ENCODE measurements around the gene SGPP2. TPM values are rescaled to one million over a fixed set of nuclear protein-coding genes. Genes with fewer than 3 reads are reported as not detected.
"Not testable (repeated sequence)": the region's sequence is repeated elsewhere in the genome, so short reads cannot be mapped to it uniquely, and the experiment has no call there.

Gene SGPP2
- total and polyA plus RNA-seq, 2 donors, result 4.4 to 5.4 TPM

GRCh38 chr2:222572751-222573174, 148.4 kb downstream of the SGPP2 start:
- H3K27me3 ChIP-seq (ENCODE audit: control insufficient read depth in 2 of 2, insufficient read depth in 1 of 2, low read length in 1 of 2), result no peaks in the 10 kb centered on the region
- H3K36me3 ChIP-seq (ENCODE audit: control insufficient read depth in 2 of 2, insufficient read depth in 2 of 2, low read length in 1 of 2), result peaks cover 9 to 21% of the 10 kb centered on the region in 2 donors
- no peak overlapping the region for H3K4me3 ChIP-seq (ENCODE audit: low read length in 2 of 2)
- WGBS, result 95% methylated on average over 1 of the region's 1 CpG
- DNase-seq (ENCODE audit: low read depth in 6 of 9, low spot score in 9 of 9), result no peak
- H3K4me1 ChIP-seq (ENCODE audit: control insufficient read depth in 2 of 2, insufficient read depth in 2 of 2, low read length in 2 of 2), result peaks cover 0 to 4% of the 10 kb centered on the region in 2 donors
- H3K27ac ChIP-seq (ENCODE audit: low read depth in 1 of 2, low read length in 1 of 2), result peak overlapping the region in 1 of 2 donors; percentile 62
- H3K9me3 ChIP-seq (ENCODE audit: control insufficient read depth in 2 of 2, insufficient read depth in 1 of 2, low read length in 1 of 2), result no peaks in the 10 kb centered on the region

GRCh38 chr2:222575618-222576017, 151.3 kb downstream of the SGPP2 start:
- no peak overlapping the region for H3K4me3 ChIP-seq (ENCODE audit: low read length in 2 of 2)
- 95% methylated on average over 2 of the region's 2 CpGs for WGBS

GRCh38 chr2:222576171-222577081, 152.1 kb downstream of the SGPP2 start:
- no peak overlapping the region for H3K27ac ChIP-seq (ENCODE audit: low read depth in 1 of 2, low read length in 1 of 2)
- H3K4me3 ChIP-seq (ENCODE audit: low read length in 2 of 2), result no peak overlapping the region
- DNase-seq (ENCODE audit: low read depth in 6 of 9, low spot score in 9 of 9), result no peak
- H3K27me3 ChIP-seq (ENCODE audit: control insufficient read depth in 2 of 2, insufficient read depth in 1 of 2, low read length in 1 of 2), result no peaks in the 10 kb centered on the region
- WGBS, result 97% methylated on average over 7 of the region's 7 CpGs
- no peaks in the 10 kb centered on the region for H3K9me3 ChIP-seq (ENCODE audit: control insufficient read depth in 2 of 2, insufficient read depth in 1 of 2, low read length in 1 of 2)
- peaks cover 0 to 4% of the 10 kb centered on the region in 2 donors for H3K4me1 ChIP-seq (ENCODE audit: control insufficient read depth in 2 of 2, insufficient read depth in 2 of 2, low read length in 2 of 2)
- peaks cover 7 to 14% of the 10 kb centered on the region in 2 donors for H3K36me3 ChIP-seq (ENCODE audit: control insufficient read depth in 2 of 2, insufficient read depth in 2 of 2, low read length in 1 of 2)

More at GRCh38 chr2:222575618-222576017, 151.3 kb downstream of the SGPP2 start:
- no peaks in the 10 kb centered on the region for H3K9me3 ChIP-seq (ENCODE audit: control insufficient read depth in 2 of 2, insufficient read depth in 1 of 2, low read length in 1 of 2)
- peaks cover 0 to 4% of the 10 kb centered on the region in 2 donors for H3K4me1 ChIP-seq (ENCODE audit: control insufficient read depth in 2 of 2, insufficient read depth in 2 of 2, low read length in 2 of 2)
- peaks cover 9 to 15% of the 10 kb centered on the region in 2 donors for H3K36me3 ChIP-seq (ENCODE audit: control insufficient read depth in 2 of 2, insufficient read depth in 2 of 2, low read length in 1 of 2)
- DNase-seq (ENCODE audit: low read depth in 6 of 9, low spot score in 9 of 9), result no peak
- H3K27me3 ChIP-seq (ENCODE audit: control insufficient read depth in 2 of 2, insufficient read depth in 1 of 2, low read length in 1 of 2), result no peaks in the 10 kb centered on the region
- no peak overlapping the region for H3K27ac ChIP-seq (ENCODE audit: low read depth in 1 of 2, low read length in 1 of 2)

- Histone ChIP-seq H3K27me3 (ENCODE audit: control insufficient read depth in 2 of 2, insufficient read depth in 1 of 2, low read length in 1 of 2) (no peaks in the 10 kb centered on the region), H3K4me1 (ENCODE audit: control insufficient read depth in 2 of 2, insufficient read depth in 2 of 2, low read length in 2 of 2) (peaks cover 0 to 4% of the 10 kb centered on the region in 2 donors), H3K36me3 (ENCODE audit: control insufficient read depth in 2 of 2, insufficient read depth in 2 of 2, low read length in 1 of 2) (peaks cover 3 to 5% of the 10 kb centered on the region in 2 donors), H3K4me3 (ENCODE audit: low read length in 2 of 2) (no peak overlapping the region), H3K27ac (ENCODE audit: low read depth in 1 of 2, low read length in 1 of 2) (no peak overlapping the region), H3K9me3 (ENCODE audit: control insufficient read depth in 2 of 2, insufficient read depth in 1 of 2, low read length in 1 of 2) (no peaks in the 10 kb centered on the region)
- DNase-seq (ENCODE audit: low read depth in 6 of 9, low spot score in 9 of 9), result no peak
- 83% methylated on average over 3 of the region's 3 CpGs for WGBS
Measured at GRCh38 chr2:222577341-222577740, 153.0 kb downstream of the SGPP2 start.

- DNase-seq (ENCODE audit: low read depth in 6 of 9, low spot score in 9 of 9), result no peak
- Histone ChIP-seq H3K27me3 (ENCODE audit: control insufficient read depth in 2 of 2, insufficient read depth in 1 of 2, low read length in 1 of 2) (no peaks in the 10 kb centered on the region), H3K4me3 (ENCODE audit: low read length in 2 of 2) (no peak overlapping the region), H3K4me1 (ENCODE audit: control insufficient read depth in 2 of 2, insufficient read depth in 2 of 2, low read length in 2 of 2) (no peaks in the 10 kb centered on the region), H3K9me3 (ENCODE audit: control insufficient read depth in 2 of 2, insufficient read depth in 1 of 2, low read length in 1 of 2) (no peaks in the 10 kb centered on the region), H3K27ac (ENCODE audit: low read depth in 1 of 2, low read length in 1 of 2) (no peak overlapping the region), H3K36me3 (ENCODE audit: control insufficient read depth in 2 of 2, insufficient read depth in 2 of 2, low read length in 1 of 2) (peaks cover 0 to 6% of the 10 kb centered on the region in 2 donors)
Measured at GRCh38 chr2:222582928-222583327, 158.6 kb downstream of the SGPP2 start.

GRCh38 chr2:222584589-222584988, 160.2 kb downstream of the SGPP2 start:
- not testable (repeated sequence) for H3K27ac ChIP-seq (ENCODE audit: low read depth in 1 of 2, low read length in 1 of 2); H3K36me3 ChIP-seq (ENCODE audit: control insufficient read depth in 2 of 2, insufficient read depth in 2 of 2, low read length in 1 of 2); H3K4me1 ChIP-seq (ENCODE audit: control insufficient read depth in 2 of 2, insufficient read depth in 2 of 2, low read length in 2 of 2); H3K9me3 ChIP-seq (ENCODE audit: control insufficient read depth in 2 of 2, insufficient read depth in 1 of 2, low read length in 1 of 2); DNase-seq (ENCODE audit: low read depth in 6 of 9, low spot score in 9 of 9); H3K27me3 ChIP-seq (ENCODE audit: control insufficient read depth in 2 of 2, insufficient read depth in 1 of 2, low read length in 1 of 2); H3K4me3 ChIP-seq (ENCODE audit: low read length in 2 of 2)
- 97% methylated on average over 8 of the region's 8 CpGs for WGBS

- Histone ChIP-seq H3K27ac (ENCODE audit: low read depth in 1 of 2, low read length in 1 of 2) (no peak overlapping the region), H3K9me3 (ENCODE audit: control insufficient read depth in 2 of 2, insufficient read depth in 1 of 2, low read length in 1 of 2) (no peaks in the 10 kb centered on the region), H3K36me3 (ENCODE audit: control insufficient read depth in 2 of 2, insufficient read depth in 2 of 2, low read length in 1 of 2) (peaks cover 0 to 16% of the 10 kb centered on the region in 2 donors), H3K27me3 (ENCODE audit: control insufficient read depth in 2 of 2, insufficient read depth in 1 of 2, low read length in 1 of 2) (no peaks in the 10 kb centered on the region), H3K4me1 (ENCODE audit: control insufficient read depth in 2 of 2, insufficient read depth in 2 of 2, low read length in 2 of 2) (no peaks in the 10 kb centered on the region), H3K4me3 (ENCODE audit: low read length in 2 of 2) (no peak overlapping the region)
- WGBS, result 100% methylated on average over 1 of the region's 1 CpG
- DNase-seq (ENCODE audit: low read depth in 6 of 9, low spot score in 9 of 9), result no peak
Measured at GRCh38 chr2:222591661-222592060, 167.3 kb downstream of the SGPP2 start.

- Histone ChIP-seq H3K27ac (ENCODE audit: low read depth in 1 of 2, low read length in 1 of 2) (no peak overlapping the region), H3K27me3 (ENCODE audit: control insufficient read depth in 2 of 2, insufficient read depth in 1 of 2, low read length in 1 of 2) (no peaks in the 10 kb centered on the region), H3K9me3 (ENCODE audit: control insufficient read depth in 2 of 2, insufficient read depth in 1 of 2, low read length in 1 of 2) (no peaks in the 10 kb centered on the region), H3K36me3 (ENCODE audit: control insufficient read depth in 2 of 2, insufficient read depth in 2 of 2, low read length in 1 of 2) (peaks cover 0 to 16% of the 10 kb centered on the region in 2 donors), H3K4me3 (ENCODE audit: low read length in 2 of 2) (no peak overlapping the region), H3K4me1 (ENCODE audit: control insufficient read depth in 2 of 2, insufficient read depth in 2 of 2, low read length in 2 of 2) (no peaks in the 10 kb centered on the region)
- DNase-seq (ENCODE audit: low read depth in 6 of 9, low spot score in 9 of 9), result no peak
- 97% methylated on average over 2 of the region's 2 CpGs for WGBS
Measured at GRCh38 chr2:222592176-222592575, 167.8 kb downstream of the SGPP2 start.

GRCh38 chr2:222594679-222595078, 170.3 kb downstream of the SGPP2 start:
- Histone ChIP-seq H3K9me3 (ENCODE audit: control insufficient read depth in 2 of 2, insufficient read depth in 1 of 2, low read length in 1 of 2) (no peaks in the 10 kb centered on the region), H3K4me3 (ENCODE audit: low read length in 2 of 2) (no peak overlapping the region), H3K36me3 (ENCODE audit: control insufficient read depth in 2 of 2, insufficient read depth in 2 of 2, low read length in 1 of 2) (peaks cover 0 to 30% of the 10 kb centered on the region in 2 donors), H3K4me1 (ENCODE audit: control insufficient read depth in 2 of 2, insufficient read depth in 2 of 2, low read length in 2 of 2) (no peaks in the 10 kb centered on the region), H3K27ac (ENCODE audit: low read depth in 1 of 2, low read length in 1 of 2) (no peak overlapping the region), H3K27me3 (ENCODE audit: control insufficient read depth in 2 of 2, insufficient read depth in 1 of 2, low read length in 1 of 2) (no peaks in the 10 kb centered on the region)
- no peak for DNase-seq (ENCODE audit: low read depth in 6 of 9, low spot score in 9 of 9)
- WGBS, result 99% methylated on average over 1 of the region's 1 CpG
